ENCODE data around the gene URB2.
"Not testable (repeated sequence)": the region's sequence is repeated elsewhere in the genome, so short reads cannot be mapped to it uniquely, and the experiment has no call there.

URB2 gene

DNA sequence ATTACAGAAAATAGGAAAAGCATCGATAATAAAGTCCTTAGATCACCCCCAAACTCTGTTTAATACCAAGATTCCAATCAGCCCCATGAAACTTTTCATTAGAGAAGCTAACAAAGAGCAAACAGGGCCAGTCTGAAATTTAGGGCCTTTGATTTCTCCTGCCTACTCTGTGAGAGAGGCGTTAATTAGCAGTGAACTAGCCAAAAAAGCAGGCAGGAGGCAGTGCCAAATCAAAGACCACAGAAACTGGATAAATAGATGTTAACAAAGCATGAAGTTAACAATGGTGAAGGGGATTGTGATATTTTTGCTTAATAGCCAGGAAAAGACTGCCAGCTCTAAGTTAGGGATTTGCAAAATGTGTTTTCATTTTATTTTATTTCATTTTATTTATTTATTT lies 11.3 kb upstream of the URB2 start:
- no peak for DNase-seq (ENCODE audit: low spot score)

DNA sequence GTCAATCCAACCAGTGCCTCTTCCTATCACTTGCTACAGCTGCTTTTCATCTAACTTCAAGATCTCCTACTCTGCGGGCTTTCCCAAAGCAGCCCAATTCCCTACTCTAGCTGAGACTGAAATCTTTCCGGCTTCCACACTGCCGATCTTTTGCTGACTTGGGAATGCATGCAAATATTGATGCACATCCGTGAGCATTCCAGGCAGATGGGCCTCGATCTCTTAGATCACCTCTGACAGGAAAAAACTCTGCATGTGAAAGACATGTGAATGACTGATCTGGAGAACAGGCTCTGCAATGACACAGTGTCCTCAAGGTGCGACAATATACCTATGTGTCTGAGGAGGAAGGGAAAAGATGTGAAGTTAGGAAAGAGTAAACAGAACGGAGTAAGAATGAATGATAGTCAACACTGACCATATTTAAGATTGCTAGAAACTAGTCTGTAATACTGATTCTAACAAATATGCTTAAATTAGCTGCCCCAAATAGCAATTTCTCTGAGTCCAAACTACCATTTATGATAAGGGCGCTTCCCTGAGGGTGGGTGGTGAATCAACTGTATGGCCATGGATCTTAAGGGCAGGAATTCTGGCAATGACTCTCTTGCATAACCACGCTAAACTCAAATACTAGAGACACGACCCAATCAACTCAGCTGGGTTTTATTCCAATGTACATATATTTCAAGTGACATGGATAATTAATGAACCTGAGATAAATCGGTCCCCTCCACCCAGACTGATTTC lies 8.5 kb upstream of the URB2 start:
- DNase-seq (ENCODE audit: low spot score), result no peak

DNA sequence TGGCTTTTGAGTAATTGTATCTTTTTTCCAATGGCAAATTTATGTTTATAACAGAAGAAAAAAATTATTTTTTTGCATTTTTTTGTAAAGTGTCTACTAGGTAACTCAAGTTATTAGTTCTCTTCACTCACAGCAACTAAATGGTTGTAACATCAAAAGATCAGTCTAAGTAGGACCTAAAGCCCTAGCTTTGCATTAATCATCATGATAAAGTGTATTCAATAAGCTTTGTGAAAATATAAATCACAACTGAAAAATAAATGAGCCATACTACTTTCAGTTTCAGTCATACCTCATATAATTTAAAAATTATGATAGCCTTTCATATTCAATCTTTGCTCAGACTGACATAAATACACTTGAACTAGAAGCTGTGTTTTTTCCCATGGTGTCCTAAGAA lies 7.0 kb upstream of the URB2 start:
- no peak for DNase-seq (ENCODE audit: low spot score)

DNA sequence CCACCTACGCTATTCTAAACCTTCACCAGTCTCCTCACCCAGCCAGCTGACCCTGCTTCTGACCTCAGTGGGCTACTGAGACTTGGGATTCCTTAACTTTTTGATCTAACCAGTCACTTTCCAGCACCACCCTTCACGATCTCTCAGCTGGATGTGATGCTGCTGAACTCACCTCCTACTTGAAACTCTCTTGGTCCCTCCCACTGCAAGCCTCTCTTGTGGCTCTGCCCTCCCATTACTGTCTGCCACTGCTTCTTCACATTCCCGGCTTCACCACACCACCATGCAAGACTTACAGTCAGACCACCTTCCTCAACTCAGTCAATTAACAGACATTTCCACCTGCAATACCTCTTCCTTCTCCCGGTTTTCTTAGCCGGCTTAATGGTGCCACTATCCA lies 6.4 kb upstream of the URB2 start:
- no peak for DNase-seq (ENCODE audit: low spot score)

DNA sequence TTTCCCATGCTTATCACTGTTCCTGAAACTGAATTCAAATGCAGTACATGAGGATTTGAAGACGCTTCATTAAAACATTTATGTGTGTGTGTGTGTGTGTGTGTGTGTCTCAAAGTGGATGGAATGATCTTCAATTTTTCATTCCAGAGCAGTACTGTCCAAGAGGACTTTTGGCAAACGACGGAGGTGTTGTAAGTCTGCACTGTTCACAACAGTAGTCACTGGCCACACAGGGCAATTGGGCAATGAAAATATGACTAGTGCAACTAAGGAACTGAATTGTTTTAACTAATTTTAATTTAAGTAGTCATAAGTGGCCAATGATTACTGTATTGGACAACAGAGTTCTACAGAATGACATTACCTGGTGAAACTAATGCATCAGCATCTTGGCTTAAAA lies 5.2 kb upstream of the URB2 start:
- DNase-seq (ENCODE audit: low spot score), result peak; percentile 64

DNA sequence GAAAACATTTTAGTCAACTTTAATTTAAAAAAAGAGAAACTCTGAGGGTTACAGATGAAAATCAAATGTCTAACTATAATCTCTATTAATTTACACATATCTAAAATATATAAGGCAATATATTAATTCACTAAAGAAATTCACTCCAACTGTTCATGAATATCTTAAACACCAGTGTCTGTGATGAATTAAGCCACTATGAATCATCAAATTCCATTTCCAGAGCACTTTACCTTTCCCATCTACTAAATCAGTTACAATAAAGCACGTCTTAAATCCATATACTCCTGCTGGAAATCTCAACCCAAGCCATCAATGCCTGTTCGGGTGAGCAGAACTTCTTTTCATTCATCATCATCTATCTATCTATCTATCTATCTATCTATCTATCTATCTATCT lies 4.4 kb upstream of the URB2 start:
- DNase-seq (ENCODE audit: low spot score), result no peak

DNA sequence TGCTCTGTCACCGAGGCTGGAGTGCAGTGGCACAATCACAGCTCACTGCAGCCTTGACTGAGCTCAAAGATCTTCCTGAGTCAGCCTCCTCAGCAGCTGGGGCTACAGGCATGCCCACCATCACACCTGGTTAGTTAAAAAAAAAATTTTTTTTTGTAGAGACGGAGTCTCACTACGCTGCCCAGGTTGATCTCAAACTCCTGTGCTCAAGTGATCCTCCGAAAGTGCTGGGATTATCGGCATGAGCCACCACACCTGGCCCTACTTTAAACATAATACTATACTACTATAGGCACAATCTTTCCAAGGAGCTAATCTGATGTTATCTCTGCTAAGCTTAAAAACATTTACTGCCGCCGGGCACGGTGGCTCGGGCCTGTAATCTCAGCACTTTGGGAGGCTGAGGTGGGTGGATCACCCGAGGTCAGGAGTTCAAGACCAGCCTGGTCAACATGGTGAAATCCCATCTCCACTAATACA lies 3.4 kb upstream of the URB2 start:
- not testable (repeated sequence) for DNase-seq (ENCODE audit: low spot score)

DNA sequence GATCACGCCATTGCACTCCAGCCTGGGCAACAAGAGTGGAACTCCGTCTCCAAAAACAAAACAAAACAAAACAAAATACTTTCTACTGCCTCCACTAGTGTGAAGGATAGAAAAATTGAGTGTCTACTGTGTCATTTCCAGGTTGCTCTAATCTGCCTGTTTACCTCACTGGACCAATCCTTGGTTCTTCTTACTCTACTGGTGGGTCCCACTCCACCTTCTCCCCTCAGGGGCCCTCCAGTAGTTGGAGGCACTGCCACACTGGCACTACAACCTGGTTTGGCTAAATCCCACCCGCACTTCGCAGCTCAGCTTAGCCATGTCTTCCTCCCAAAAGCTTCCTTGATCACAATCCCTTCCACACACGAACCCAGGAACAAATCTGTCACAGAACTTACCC lies 2.8 kb upstream of the URB2 start:
- DNase-seq (ENCODE audit: low spot score), result no peak

DNA sequence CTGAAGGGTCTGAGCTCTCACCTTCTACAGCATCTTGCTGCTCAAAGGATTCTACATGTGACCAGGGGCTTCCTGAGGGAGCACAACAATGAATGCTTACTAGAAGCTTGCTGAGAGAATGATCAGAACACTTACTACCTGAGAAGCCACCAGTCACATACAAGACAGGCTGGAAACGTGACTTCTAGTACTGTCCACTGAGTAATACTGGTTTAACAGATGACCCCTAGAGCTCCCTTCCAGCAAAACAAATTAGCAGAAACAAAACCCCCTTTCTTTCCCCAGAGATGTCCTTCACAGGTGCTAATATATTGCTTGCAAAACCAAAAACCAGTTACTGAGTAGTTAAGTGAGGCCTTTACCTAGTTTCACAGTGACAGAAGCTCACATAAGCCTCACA lies 2.2 kb upstream of the URB2 start:
- DNase-seq (ENCODE audit: low spot score), result no peak

DNA sequence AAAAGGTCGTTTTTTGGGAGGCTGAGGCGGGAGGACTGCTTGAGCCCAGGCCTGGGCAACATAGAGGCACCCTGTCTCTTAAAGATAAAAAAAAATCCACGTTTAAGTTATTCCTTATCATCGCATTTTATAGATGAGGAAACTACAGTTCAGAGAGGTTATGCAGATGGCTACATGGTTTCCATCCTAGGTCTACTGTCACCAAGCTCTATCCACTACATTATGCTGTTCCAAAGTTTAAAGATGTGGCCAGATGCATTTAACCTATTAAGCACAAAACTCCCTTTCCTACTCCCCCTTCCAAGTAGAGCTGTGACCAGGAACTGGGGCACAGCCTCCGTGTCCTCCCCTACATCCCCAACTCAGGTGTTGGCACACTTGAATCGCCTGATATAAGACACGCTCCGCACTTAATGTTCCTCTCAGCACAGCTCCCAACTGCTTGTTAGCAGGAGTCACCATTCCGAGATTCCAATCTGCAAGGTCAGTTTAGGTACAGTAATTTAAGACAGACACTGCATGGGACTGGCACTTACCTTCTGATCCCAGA lies 1.5 kb upstream of the URB2 start:
- no peak for DNase-seq (ENCODE audit: low spot score)

DNA sequence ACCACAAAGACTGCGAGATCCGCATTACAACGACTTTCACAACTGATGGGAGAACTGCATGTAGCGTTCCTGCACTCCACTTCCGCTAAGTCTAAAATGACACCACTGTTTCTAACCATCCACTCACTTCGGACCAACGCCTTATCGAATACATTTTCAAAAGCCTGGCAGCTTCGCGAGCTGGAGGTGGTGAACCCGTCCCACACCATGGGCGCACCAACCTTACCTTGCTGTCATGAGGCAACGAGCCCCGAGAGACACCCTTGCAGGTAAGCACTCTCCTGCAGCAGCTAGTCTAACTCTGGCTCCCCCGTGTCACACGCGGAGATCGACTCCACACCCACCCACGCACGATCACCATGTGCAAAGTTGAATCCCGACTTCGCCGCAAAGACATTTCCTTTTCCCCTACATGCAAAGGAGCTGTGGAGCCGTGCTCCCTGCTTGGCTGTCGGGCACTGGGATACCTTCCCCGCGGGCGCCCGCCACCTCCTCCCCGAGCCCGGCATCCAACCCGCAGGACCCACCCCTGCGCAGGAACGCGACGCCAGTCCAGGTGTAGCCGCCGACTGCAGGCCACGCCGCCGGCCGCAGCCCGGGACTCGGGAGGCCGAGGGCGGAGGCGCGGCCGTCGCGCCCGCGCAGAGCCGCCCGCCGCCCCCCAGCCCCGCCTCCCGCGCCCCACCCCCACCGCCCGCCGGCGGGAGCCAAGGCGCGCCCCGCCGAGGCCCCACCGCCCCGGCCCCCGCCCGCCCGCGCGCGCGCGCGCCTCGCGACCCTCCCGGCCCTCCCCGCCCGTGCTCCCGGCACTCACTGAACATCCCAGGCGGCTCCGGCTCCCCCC lies 754 bp upstream of the URB2 start:
- DNase-seq (ENCODE audit: low spot score), result peak; percentile 88

DNA sequence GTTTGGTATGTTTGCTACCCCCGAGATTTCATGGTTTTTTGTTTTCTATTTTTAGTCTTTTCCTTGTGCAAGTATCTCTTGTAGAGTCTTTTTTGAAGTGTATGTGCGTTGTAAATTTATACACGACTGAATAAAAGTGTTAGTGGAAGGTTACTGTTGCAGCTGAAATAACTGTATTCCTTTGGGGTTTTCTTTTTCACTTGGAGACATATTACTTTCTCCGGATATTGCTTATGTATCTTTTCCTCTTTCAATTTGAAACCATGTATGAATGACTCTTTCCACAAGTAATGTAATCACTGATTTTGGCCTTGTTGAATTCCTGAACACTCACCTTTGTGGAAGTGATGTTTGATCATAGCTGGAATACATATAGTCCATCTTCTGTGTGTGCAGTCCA lies 956 bp downstream of the URB2 start:
- DNase-seq (ENCODE audit: low spot score), result no peak

DNA sequence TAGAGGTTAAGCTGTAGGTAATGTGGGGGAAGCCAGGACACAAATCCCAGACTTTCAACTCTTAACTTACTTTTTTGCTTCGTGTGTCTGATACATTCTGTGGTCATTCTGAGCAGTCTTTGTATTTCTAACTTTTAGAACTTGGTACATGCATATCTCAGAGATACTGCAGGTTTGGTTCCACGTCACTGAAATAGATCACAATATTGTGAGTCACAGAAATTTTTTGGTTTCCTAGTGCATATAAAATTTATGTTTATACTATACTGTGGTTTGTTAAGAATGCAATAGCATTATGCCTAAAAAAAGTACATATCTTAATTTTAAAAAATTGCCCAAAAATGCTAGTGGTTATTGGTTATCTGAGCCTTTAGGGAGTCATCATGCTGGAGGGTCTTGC lies 3.2 kb downstream of the URB2 start:
- DNase-seq (ENCODE audit: low spot score), result peak; percentile 21

DNA sequence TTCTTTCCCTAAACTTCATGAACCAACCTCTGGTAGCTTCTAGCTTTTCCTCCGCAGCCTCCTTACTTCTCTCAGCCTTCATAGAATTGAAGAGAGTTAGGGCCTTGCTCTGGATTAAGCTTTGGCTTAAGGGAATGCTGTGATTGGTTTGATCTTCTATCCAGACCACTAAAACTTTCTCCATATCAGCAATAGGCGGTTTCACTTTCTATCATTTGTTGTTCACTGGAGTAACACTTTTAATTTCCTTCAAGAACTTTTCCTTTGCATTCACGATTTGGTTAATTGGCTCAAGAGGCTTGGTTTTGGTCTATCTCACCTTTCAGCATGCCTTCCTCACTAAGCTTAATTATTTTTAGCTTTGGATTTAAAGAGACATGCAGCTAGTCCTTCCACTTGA lies 5.1 kb downstream of the URB2 start:
- no peak for DNase-seq (ENCODE audit: low spot score)

DNA sequence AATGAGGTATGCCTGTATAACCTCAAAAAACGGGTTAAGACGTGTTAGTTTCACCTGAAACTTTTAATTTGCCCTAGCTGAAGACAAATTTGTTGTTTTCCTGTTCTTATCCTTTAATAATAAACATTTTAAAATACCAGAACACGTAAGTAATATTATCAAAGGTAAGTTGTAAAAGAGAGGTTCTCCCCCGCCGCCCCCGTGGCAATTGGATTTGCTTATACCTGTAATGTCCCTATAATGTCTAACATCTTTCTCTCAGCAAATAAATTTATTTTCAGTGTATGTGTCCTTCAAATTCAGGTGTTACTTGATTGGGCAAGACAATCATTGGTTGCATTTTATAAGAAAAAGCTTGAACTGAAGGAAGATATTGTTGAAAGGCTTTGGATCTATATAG lies 5.9 kb downstream of the URB2 start:
- no peak for DNase-seq (ENCODE audit: low spot score)

DNA sequence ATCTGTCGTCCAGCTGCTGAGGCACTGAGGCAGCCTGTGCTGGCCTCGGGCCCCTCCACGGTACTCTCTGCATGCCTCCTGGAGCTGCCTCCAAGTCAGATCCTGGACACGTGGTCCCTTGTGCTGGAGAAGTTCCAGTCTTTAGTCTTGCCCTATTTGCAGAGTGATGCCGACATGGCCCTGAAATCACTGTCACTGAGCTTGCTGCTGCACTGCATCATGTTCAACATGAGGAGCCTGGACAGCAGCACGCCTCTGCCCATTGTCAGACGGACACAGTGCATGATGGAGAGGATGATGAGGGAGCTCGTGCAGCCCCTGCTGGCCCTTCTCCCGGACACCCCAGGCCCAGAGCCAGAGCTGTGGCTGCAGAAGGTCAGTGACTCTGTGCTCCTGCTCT lies 10.0 kb downstream of the URB2 start:
- DNase-seq (ENCODE audit: low spot score), result no peak

DNA sequence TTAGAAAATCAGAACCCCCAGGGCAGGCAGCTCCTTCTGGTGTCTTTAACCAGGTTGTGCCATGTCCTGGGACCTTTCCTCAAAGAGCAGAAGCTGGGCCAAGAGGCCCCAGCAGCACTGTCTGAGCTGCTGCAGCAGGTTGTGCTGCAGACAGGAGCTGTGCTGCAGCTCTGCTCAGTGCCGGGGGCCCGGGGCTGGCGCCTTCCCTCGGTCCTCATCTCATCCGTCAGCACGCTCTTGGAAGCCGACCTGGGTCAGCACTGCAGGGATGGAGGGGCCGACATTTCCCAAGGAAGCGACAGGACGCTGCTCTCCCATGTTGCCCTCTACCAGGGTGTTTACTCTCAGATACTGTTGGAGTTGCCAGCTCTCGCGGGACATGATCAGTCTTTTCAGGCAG lies 11.7 kb downstream of the URB2 start:
- DNase-seq (ENCODE audit: low spot score), result no peak

DNA sequence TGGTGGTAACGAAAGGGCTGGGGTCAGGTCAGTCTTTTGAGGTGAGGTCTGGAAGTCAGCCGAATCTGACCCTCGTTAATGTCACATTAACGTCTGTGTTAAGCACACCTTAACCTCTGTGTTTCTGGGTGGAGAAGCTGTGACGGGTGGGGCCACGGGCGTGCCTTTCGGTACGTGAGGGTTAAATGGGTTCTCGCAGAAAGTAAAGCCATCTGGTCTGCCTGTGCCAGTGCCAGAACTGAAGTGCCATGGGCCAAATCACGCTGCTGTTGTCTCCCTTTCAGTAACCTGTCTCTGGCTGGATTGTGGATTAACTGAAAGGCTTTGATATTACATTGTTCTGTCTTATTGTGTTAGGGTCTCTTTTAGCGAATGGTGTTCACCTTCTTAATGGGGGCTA lies 14.4 kb downstream of the URB2 start:
- DNase-seq (ENCODE audit: low spot score), result no peak

DNA sequence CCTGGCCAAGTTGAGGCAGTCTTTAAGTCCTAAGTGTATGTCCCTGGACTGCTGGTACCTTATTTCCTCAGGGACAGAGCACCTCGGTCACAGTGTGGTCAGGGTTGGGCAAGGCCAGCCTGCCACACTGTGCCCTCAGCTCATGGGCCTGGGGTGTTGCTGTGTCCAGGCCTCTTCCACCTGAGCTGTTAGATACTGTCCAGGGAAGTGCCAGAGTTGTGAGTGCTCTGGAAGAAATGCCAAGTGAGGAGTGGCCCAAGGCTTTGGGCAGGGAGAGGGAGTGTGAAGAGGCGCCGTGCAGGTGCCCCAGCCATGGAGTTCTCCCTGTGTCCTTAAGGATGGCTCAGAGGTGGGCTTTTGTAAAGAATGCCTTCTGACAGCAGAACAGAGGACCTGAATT lies 15.3 kb downstream of the URB2 start:
- no peak for DNase-seq (ENCODE audit: low spot score)

DNA sequence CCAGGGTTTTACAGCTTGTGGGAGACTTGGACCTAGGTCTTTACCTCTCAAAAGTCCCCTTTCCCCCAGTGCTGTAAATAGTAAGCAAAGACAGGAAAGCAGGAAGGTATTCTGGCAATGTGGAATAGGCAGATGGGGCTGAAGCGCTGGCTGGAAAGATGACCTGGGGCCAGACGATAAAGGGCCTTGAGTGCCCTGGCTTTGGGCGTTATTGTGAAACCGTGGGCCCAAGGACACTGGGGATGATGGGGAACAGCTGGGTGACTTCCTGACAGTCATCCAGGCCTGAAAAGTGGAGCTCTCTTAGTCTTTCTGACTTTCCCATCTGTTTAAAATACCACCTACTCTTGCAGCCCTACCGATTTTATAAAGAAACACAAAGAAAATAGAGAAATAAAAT lies 16.3 kb downstream of the URB2 start:
- no peak for DNase-seq (ENCODE audit: low spot score)

DNA sequence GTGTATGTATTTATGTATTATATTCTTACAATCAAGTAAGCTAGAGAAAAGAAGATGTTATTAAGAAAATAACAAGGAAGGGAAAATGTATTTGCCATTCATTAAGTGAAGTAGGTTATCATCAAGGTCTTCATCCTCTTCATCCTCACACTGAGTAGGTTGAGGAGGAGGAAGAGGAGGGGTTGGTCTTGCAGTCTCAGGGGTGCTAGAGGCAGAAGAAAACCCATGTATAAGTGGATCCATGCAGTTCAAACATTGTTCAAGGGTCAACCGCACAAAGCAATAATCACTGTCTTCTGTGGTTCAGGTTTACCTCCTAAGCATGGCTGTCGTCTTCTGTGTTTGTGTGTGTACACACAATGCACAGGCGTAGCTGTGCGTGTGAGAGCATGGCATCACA lies 16.9 kb downstream of the URB2 start:
- no peak for DNase-seq (ENCODE audit: low spot score)

DNA sequence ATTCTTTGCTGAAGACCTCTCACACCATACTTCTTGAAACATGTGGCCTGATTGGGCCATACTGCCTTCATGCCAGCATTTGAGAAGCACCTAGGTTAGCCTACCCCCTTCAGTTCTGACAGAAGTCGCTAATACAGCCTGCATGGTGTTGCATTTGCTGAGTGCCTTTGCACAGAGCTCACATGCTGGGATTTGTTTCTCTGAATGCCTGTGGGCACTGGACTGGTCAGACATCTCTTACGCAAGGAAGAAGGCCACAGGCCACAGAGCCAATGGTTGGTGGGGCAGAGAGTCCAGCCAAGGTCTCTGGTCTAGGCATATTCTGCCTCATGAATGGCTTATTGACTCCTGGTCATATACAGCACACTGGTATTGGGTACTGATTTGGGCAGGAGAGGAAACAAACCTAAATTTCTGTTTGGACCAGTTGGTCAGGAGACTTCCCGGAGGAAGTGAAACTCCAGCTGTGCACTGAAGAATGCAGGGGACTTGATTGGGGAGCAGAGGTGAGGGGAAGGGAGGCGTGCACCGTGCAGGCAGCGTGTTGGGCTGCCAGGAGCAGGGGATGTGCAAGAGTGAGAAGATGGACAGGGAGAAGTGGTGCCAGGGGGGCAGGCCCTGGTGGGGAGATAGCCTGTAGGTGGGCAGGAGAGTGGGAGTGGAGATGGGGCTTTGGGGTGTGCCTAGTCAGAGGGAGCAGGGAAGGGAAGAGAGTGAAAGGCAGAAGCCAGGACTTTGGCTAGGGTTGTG lies 18.1 kb downstream of the URB2 start:
- DNase-seq (ENCODE audit: low spot score), result no peak
